Fibroblast of pulmonary artery (primary cell): ENCODE measurements around the gene SMYD3.

ENCODE experiments used
- DNase-seq: peaks from one replicate; pipeline ENCODE4 v3.0.0-alpha.2; 2010; ENCODE audit warnings: low read depth
- H3K4me3 ChIP-seq: replicated peaks from 2 replicates; pipeline ENCODE4 v1.5.1; 2011; ENCODE audit warnings: low read depth, mild to moderate bottlenecking, control low read depth, low read length, moderate library complexity
- TF ChIP-seq, protein P1 (sequence below): IDR thresholded peaks from 2 replicates; pipeline ENCODE4 v1.5.1; 2011; ENCODE audit warnings: mild to moderate bottlenecking, control low read depth, low read length, inconsistent platforms; ENCODE audit errors: missing control alignments

Gene SMYD3

DNA sequence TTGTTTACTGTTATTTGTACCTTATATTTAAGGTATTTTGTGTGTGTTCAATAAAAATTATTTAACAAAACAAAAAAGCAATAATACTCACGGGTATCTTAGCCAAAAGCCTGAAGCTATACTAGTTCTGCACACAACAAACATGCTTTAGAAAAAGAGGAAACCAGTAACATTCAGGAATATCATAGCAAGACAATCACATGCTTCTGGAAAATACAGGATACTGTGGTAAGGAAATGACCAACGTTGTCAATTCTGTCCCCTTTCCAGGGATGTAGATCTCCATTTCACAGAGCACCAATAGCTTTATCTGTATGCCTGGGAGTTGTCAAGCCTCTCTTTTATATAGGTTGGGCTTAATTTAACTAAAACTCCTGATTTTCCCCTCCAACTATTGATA, 288.4 kb downstream of the SMYD3 start:
- DNase-seq: no peak
- TF ChIP-seq, protein P1, sequence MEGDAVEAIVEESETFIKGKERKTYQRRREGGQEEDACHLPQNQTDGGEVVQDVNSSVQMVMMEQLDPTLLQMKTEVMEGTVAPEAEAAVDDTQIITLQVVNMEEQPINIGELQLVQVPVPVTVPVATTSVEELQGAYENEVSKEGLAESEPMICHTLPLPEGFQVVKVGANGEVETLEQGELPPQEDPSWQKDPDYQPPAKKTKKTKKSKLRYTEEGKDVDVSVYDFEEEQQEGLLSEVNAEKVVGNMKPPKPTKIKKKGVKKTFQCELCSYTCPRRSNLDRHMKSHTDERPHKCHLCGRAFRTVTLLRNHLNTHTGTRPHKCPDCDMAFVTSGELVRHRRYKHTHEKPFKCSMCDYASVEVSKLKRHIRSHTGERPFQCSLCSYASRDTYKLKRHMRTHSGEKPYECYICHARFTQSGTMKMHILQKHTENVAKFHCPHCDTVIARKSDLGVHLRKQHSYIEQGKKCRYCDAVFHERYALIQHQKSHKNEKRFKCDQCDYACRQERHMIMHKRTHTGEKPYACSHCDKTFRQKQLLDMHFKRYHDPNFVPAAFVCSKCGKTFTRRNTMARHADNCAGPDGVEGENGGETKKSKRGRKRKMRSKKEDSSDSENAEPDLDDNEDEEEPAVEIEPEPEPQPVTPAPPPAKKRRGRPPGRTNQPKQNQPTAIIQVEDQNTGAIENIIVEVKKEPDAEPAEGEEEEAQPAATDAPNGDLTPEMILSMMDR: no peak
- H3K4me3 ChIP-seq: no peak overlapping the region

DNA sequence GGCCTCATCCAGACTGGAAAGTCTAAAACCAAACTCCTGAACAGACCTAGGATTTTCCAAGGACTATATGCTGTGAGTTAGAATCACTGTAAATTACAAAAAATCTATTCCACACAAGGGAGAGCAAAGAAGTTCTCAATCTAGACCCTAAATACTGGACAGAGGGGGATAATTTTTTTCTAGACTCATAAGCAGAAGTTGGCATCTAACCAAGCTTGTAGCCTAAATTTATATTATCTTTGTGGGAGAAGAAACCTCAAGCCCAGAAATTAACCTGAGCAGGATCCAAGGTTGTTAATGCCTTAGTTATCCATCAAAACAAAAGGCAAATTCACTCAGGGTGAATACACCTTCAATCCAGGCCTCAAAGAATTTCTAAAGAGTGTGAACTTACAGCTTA, 290.2 kb downstream of the SMYD3 start:
- H3K4me3 ChIP-seq: no peak overlapping the region
- TF ChIP-seq, protein P1: no peak
- DNase-seq: no peak

DNA sequence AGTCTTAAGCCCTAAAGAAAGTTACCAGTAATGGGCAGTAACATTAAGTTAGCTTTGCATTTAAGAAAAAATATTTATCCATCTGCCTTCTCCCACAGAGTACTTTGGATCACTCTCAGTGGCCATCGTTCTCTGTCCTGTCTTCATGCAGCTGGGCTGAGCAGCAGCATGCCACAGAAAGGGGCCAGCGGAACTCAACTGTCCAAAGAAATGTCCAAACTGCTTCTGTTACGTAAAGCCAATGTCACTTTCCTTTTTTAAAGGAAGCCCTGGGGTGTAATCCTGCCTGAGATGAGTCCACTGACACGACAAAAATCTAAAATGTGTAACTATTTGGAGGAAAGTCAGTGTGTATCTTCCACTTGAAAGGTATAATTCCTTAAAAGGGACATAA, 291.6 kb downstream of the SMYD3 start:
- TF ChIP-seq, protein P1: no peak
- no peak for DNase-seq
- H3K4me3 ChIP-seq: no peak overlapping the region

DNA sequence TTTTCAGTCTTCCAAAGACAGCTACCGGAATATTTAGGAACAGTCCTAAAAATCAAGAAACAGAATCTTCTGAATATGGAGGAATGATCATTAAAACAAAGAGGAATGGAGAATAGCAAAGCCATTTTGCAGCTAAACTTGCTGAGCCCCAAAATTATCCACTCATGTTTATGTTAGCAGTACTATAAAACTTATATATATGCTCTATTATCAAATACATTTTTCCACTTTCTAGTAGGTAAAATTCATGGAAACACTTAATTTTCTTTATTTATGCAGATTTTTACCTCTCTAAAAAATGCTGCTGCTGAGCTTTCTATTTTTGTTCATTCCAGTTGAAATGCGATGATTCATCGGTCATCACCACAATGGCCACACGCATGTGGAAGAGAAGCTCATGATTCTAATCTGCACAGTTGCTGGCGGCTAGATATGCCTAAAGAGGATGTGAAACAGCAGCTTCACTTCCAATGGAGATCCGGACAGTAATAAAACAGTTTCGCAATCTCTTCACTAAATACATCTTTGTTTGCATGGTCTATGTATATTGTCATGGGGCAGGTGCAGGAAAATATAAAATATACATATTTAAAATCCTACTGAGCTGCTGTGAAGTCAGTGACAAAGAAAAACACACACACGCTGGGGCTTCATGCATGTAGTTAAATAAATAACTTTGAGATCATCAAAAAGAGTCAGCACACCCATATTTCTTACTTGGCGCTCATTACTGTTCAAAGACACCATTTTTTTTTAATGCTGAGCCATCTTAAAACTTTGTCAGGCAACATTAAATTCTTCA, 292.2 kb downstream of the SMYD3 start:
- DNase-seq: peak; percentile 93
- H3K4me3 ChIP-seq: no peak overlapping the region
- TF ChIP-seq, protein P1: no peak

DNA sequence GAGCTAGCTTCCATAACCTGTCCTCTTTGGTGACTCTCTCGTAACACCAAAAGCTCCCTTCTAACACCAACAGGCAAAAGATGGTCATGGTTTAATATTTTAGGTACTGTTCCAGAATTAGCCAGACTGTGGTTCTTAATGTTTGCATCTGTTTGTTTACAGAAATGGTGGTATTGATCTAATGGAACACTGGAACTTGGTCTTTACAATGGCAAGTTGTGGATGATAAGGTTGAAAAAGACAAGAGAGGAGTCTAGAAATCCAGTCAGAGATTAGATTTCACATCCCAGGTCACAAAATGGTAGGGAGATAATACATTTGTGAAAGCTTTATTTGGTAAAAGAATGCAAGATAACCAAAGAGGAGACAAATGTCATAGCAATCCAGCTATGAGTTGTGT, 293.1 kb downstream of the SMYD3 start:
- DNase-seq: no peak
- H3K4me3 ChIP-seq: no peak overlapping the region
- TF ChIP-seq, protein P1: no peak

DNA sequence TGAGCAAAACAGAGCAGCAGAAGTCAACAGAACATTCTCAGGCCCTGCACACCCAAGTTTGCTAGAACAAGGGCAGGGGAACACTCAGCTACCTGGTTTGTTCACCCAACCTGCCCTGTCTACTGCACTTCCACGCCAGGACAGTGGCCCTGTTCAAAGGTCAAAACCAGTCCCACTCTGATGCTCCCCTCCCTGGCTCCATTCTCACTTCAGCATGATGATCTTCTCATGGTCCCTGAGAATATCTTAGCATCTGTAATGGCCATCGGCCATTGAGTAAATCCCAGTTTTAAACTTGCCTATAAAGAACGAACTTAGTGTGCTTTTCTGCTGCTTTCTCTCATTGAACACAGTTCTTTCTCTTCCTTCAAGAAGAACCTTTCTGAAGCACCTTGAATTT, 293.6 kb downstream of the SMYD3 start:
- no peak overlapping the region for H3K4me3 ChIP-seq
- TF ChIP-seq, protein P1: no peak
- DNase-seq: no peak

DNA sequence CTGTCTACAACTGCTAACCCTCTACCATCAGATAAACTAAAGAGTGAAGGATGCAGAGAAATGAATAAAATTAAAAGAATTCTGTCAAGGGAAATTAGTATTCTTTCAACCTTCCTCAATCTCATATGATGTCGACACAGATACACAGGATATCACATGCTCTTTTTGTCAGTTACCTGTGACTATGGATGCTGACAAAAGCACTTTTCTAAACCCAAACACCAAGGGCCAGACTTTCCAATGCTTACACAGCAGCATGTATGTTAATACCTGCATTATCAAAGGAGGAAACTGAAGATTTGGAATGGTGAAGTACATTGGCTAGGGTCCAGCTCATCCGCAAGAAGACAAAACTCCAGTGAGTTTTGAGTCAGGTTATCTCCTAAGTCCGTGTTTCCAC, 294.0 kb downstream of the SMYD3 start:
- TF ChIP-seq, protein P1: no peak
- H3K4me3 ChIP-seq: no peak overlapping the region

More for the DNA sequence above, 294.0 kb downstream of the SMYD3 start:
- DNase-seq: no peak
